GM23338 (cell line): ENCODE data around the gene GBF1.

Experiments used
- CREB1 ChIP-seq: fragments of 250-450 bp; sonication (Bioruptor Pico); IDR thresholded peaks from 2 replicates; pipeline ENCODE4 v1.5.0; 2020; ENCODE audit warnings: low read depth, mild to moderate bottlenecking, moderate library complexity
- CTCF ChIP-seq, 2 experiments: fragments of 200-600 bp in 1 of 2; sonication (generic) in 1 of 2; conservative IDR thresholded peaks; 2 replicates each; pipeline versions ENCODE4 v1.5.1 to v1.6.1; 2016 to 2017; ENCODE audit warnings: antibody characterized with exemption in 2 of 2, low read depth in 2 of 2, mild to moderate bottlenecking in 2 of 2, moderate library complexity in 1 of 2
- EZH2 ChIP-seq: fragments of 200-600 bp; sonication (generic); IDR thresholded peaks from one replicate; pipeline ENCODE4 v1.8.0; 2017; ENCODE audit warnings: antibody characterized with exemption, mild to moderate bottlenecking, low read depth; ENCODE audit not compliant: unreplicated experiment
- JUNB ChIP-seq: IDR thresholded peaks from one replicate; pipeline ENCODE4 v1.6.1; 2016; ENCODE audit warnings: antibody characterized with exemption; ENCODE audit not compliant: unreplicated experiment
- POLR2AphosphoS5 ChIP-seq: IDR thresholded peaks from 2 replicates; pipeline ENCODE4 v1.6.1; 2016; ENCODE audit warnings: antibody characterized with exemption, low read depth
- TF ChIP-seq, protein P1 (sequence below): IDR thresholded peaks from one replicate; pipeline ENCODE4 v1.6.1; 2018; ENCODE audit warnings: antibody characterized with exemption; ENCODE audit not compliant: unreplicated experiment

DNA sequence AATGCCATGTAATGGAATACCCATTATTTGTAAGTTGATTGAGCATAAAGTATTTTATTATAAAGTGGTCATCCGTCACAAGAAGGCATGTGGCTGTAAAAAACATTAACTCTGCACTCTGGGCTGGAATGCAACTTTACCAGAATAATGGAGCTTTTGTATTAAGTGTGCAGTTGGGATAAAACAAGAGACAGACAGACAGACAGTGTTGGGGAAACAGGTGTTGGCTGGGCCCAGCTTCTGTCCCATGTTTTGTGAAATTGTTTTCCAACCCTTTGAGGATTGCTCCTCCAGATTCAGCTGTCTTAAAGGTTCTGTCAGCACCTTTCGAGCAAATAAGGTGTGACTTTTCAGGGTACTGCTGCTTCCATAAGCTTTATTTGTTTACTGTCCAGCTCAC is 82.3 kb downstream of the GBF1 start:
- TF ChIP-seq CTCF (conservative IDR thresholded peaks at IDR 0.05; ENCODE audit: low read depth in 2 of 2) (no peak), POLR2AphosphoS5 (no peak), CREB1 (no peak), JUNB (no peak), EZH2 (no peak)
- TF ChIP-seq, protein P1, sequence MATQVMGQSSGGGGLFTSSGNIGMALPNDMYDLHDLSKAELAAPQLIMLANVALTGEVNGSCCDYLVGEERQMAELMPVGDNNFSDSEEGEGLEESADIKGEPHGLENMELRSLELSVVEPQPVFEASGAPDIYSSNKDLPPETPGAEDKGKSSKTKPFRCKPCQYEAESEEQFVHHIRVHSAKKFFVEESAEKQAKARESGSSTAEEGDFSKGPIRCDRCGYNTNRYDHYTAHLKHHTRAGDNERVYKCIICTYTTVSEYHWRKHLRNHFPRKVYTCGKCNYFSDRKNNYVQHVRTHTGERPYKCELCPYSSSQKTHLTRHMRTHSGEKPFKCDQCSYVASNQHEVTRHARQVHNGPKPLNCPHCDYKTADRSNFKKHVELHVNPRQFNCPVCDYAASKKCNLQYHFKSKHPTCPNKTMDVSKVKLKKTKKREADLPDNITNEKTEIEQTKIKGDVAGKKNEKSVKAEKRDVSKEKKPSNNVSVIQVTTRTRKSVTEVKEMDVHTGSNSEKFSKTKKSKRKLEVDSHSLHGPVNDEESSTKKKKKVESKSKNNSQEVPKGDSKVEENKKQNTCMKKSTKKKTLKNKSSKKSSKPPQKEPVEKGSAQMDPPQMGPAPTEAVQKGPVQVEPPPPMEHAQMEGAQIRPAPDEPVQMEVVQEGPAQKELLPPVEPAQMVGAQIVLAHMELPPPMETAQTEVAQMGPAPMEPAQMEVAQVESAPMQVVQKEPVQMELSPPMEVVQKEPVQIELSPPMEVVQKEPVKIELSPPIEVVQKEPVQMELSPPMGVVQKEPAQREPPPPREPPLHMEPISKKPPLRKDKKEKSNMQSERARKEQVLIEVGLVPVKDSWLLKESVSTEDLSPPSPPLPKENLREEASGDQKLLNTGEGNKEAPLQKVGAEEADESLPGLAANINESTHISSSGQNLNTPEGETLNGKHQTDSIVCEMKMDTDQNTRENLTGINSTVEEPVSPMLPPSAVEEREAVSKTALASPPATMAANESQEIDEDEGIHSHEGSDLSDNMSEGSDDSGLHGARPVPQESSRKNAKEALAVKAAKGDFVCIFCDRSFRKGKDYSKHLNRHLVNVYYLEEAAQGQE, result no peak
